ENCODE data around the gene SHC3. TPM values are rescaled to one million over a fixed set of nuclear protein-coding genes. Genes with fewer than 3 reads are reported as not detected.

SHC3 gene
- total RNA-seq, 1 experiment from 2014 or later: 0.27 TPM

DNA sequence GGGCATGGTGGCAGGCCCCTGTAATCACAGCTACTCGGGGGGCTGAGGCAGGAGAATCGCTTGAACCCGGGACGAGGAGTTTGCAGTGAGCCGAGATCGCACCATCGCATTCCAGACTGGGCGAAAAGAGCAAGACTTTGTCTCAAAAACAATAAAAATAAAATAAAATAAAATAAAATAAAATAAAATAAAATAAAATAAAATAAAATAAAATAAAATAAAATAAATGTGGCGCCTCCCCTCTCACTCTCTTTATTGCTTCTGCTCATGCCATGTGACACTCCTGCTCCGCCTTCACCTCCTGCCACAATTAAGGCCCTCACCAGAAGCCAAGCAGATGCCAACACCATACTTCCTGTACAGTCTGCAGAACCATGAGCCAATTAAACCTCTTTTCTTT lies 3.8 kb upstream of the SHC3 start:
- no peak overlapping the region for H3K4me2 ChIP-seq (ENCODE audit: low read length)
- no peak overlapping the region for H3K27ac ChIP-seq (ENCODE audit: low read depth, low read length)
- no peak for TF ChIP-seq CEBPB (IDR thresholded peaks at IDR 0.05; ENCODE audit: low read depth)
- no peak for TF ChIP-seq SRF (IDR thresholded peaks at IDR 0.05; ENCODE audit: low read depth)
- TF ChIP-seq POLR2AphosphoS5 (IDR thresholded peaks at IDR 0.05; ENCODE audit: low read depth, low read length): no peak
- TF ChIP-seq TCF7L2 (IDR thresholded peaks at IDR 0.05; ENCODE audit: borderline replicate concordance, extremely low read depth, insufficient read depth, insufficient read length): no peak
- no peak for TF ChIP-seq ZNF274 (IDR thresholded peaks at IDR 0.05; ENCODE audit: low read depth, low read length)
- no peak for TF ChIP-seq MAX (IDR thresholded peaks at IDR 0.05)
- no peak for TF ChIP-seq ZFX (IDR thresholded peaks at IDR 0.05)
- TF ChIP-seq FOSL1 (IDR thresholded peaks at IDR 0.05; ENCODE audit: low read depth): no peak
- no peak for TF ChIP-seq CBX3 (IDR thresholded peaks at IDR 0.05; ENCODE audit: low read depth)
- TF ChIP-seq ZBTB33 (IDR thresholded peaks at IDR 0.05; ENCODE audit: extremely low read depth, insufficient replicate concordance, low read length): no peak
- TF ChIP-seq YY1 (IDR thresholded peaks at IDR 0.05; ENCODE audit: extremely low read depth, insufficient replicate concordance, low read depth, low read length): no peak
- TF ChIP-seq SP1 (IDR thresholded peaks at IDR 0.05; ENCODE audit: low read depth): no peak
- TF ChIP-seq, protein P1, sequence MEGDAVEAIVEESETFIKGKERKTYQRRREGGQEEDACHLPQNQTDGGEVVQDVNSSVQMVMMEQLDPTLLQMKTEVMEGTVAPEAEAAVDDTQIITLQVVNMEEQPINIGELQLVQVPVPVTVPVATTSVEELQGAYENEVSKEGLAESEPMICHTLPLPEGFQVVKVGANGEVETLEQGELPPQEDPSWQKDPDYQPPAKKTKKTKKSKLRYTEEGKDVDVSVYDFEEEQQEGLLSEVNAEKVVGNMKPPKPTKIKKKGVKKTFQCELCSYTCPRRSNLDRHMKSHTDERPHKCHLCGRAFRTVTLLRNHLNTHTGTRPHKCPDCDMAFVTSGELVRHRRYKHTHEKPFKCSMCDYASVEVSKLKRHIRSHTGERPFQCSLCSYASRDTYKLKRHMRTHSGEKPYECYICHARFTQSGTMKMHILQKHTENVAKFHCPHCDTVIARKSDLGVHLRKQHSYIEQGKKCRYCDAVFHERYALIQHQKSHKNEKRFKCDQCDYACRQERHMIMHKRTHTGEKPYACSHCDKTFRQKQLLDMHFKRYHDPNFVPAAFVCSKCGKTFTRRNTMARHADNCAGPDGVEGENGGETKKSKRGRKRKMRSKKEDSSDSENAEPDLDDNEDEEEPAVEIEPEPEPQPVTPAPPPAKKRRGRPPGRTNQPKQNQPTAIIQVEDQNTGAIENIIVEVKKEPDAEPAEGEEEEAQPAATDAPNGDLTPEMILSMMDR (IDR thresholded peaks at IDR 0.05 in 2 of 3, conservative IDR thresholded peaks at IDR 0.05 in 1 of 3; ENCODE audit: borderline replicate concordance in 1 of 3, insufficient read depth in 1 of 3, low read depth in 2 of 3, low read length in 2 of 3): no peak
- H4K20me1 ChIP-seq (ENCODE audit: insufficient read depth): no peaks in the 10 kb centered on the region
- RAD21 ChIA-PET (ENCODE audit: low non-redundant PET in 1 of 2, low total read pairs in 2 of 2, uncharacterized antibody in 2 of 2, unreplicated experiment in 2 of 2): no interaction called here
- H3K79me2 ChIP-seq (ENCODE audit: insufficient read depth, low read length): no peaks in the 10 kb centered on the region
- H3K27me3 ChIP-seq (ENCODE audit: insufficient read depth, low read length): no peaks in the 10 kb centered on the region
- peaks cover 23% of the 10 kb centered on the region in 2 experiments; a peak in 3 of 4 replicates for H3K4me1 ChIP-seq (ENCODE audit: control insufficient read depth in 1 of 2, insufficient read depth in 2 of 2, low read length in 2 of 2)
- no peak overlapping the region for H3K4me3 ChIP-seq (replicated peaks in 1 of 2; ENCODE audit: low read depth in 1 of 2, low read length in 2 of 2)
- POLR2A ChIA-PET: no interaction called here
- no peak overlapping the region for H2AFZ ChIP-seq (ENCODE audit: low read depth, low read length, poor library complexity, severe bottlenecking)
- H3K36me3 ChIP-seq (ENCODE audit: control insufficient read depth in 1 of 2, insufficient read depth in 2 of 2, low read length in 2 of 2): no peaks in the 10 kb centered on the region
- DNase-seq (ENCODE audit: low read depth, low spot score) (no peak), ATAC-seq (no peak)
- no peak overlapping the region for H3K9ac ChIP-seq (ENCODE audit: low read length)
- no peaks in the 10 kb centered on the region for H3K9me2 ChIP-seq (ENCODE audit: insufficient read depth)
- no TSS peak for BruUV-seq (replicated peaks)
- CTCF ChIA-PET: no interaction called here
- H3K9me3 ChIP-seq (ENCODE audit: control insufficient read depth in 1 of 2, insufficient read depth in 1 of 2, low read depth in 1 of 2, low read length in 2 of 2): no peaks in the 10 kb centered on the region
- intact Hi-C loops (cut with micrococcal nuclease): no loop called here

Data from HCT116 (cell line).